HG02840 (cell line): ENCODE measurements around the gene RHBG.

Experiments
- ATAC-seq: cut with Tn5 transposase; IDR thresholded peaks from one replicate; pipeline ENCODE4 v1.9.1; 2021; ENCODE audit warnings: mild to moderate bottlenecking, moderate library complexity, moderate number of reproducible peaks; ENCODE audit not compliant: unreplicated experiment, low FRiP score

Gene RHBG

DNA sequence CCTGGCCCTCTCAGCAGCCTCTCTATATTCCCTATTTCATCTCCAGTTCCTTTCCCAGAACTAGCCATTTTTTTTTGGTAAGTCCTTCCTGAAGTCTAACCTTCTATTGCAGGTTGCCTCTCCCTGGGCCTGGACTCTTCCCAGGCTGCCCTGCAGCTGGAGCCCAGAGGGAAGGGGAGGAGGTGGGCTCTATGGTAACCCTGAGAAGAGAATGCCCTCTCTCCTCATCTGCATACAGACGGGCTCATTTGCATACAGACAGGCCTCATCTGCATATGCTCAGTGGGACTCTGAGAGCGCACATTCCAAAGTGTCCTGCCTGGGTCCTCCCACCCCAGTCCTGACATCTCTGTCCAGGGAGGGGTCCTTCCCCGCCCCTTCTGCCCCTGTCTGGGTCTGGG lies 32.7 kb downstream of the RHBG start:
- ATAC-seq, result no peak

DNA sequence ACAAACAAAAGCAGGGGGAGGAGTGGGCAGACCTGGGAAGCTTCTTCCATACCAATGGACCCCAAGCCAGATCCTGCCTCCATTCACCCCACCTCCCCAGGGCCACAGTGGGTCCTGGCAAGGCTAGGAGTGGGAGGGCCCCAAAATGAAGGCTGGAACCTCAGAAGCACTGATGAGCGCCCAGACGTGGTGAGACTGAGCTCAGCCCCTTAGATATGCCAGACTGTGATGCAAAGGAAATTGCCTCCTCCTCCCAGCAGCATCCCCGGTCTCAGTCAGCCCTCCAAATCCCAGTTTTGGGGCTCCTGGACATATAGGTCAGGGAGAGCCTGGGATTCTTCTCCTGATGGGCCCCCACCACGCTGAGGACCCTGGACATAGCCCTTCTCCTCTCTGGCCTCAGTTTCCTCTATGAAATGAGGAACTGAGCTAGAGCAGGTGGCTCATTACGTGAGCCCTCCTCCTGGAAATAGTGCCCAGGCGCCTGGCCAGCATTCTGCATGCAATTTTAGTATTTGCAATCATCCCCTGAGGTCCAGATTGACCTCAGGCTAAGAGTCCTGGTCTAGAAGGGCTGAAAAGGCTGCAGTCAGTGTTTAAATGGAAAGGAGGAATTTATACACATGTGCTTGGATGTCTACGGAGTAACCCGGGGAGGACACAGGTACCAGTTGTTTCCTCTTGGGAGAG lies 33.5 kb downstream of the RHBG start:
- ATAC-seq, result no peak

DNA sequence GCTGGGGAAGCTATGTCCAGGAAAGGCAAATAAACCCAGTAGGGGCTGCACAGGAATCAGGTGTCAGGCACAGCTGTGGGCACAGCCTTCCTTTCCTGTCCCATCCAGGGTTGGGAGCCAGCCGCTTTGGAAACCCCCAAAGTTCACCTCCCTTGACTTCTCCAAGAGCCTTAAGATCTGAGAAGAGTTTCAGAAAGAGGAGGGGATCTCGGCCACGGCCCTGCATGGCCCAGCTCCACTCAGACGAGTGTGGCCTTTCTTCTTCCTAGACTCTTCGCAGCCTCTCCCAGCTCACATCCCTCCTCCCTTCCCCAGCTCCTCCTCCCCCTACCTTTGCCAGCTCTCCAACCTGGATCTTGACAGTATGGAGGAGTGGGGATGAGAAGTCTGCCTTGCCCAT lies 36.7 kb downstream of the RHBG start:
- no peak for ATAC-seq

DNA sequence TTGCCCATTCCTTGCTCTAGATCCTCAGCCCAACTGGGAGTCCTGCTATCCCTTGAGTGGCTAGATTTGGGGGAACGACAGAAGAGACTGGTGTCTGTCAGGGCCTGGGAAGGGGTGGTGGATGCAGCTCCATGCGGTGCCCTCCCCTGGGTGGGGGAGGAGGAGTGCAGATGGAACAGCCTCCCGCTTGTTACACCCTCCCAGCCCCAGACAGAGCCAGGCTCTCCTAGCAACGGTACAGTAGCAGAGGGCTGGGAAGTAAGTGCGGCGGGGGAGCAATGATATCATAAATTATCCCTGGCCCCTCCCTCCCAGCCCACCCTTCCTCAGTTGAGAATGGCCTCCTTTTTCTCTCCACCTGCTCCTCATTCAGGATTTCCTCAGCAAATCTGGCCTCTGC lies 37.2 kb downstream of the RHBG start:
- no peak for ATAC-seq

DNA sequence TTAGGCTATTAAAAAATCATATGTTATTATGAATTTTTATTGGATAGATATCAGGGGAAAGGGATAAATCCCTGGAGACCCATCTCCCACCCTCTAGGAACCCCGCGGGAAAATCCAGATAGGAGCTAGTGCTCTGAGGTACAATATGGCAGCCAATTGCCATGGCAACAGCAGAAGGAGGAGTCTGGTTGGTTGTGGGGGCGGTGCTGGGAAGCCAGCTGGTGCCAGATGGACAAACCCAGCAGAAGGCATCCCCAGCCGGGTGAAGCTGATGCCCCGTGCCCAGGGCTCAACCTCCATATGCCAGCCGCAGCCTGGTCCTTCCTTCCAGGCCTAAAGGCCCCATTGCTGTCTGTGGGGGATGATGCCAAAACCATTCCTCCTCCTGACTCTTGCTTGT lies 38.3 kb downstream of the RHBG start:
- no peak for ATAC-seq

DNA sequence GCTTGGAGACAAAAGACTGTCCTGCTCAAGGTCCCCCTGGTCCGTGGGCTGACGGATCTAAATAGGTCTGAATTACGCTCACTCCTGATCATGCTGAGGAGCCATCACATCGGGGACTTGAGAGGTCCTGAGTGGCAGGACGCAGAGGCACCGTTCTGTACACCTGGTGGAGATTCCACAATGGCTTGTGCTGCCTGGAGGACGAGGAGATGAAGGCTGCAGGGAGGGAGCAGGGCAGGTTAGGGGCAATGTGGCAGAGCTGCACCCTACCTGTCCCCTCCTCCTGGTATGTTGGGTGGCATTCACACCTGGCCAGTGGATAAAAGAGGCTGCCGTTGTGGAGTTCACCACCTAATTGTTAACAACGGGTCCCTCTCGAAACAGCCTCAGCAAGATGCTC lies 38.7 kb downstream of the RHBG start:
- ATAC-seq, result no peak

DNA sequence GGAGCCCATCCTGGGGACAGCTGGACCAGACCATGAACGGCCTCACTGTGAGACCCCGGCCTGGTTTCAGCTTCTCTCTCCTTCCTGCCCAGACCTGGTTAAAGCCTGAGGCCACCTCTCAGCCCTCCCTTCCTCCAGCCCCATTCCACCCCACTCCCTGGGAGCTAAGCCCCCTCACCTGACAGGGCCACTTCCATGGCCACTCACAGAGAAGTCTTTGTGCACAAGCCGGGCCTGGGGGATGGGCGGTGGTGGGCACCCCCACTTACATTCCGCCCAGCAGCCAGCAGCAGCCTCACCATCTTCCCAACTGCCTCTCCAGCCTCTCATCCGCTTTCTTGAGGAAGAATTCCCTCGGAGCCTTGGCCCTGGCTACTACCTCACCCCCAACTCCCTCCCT lies 40.4 kb downstream of the RHBG start:
- no peak for ATAC-seq

DNA sequence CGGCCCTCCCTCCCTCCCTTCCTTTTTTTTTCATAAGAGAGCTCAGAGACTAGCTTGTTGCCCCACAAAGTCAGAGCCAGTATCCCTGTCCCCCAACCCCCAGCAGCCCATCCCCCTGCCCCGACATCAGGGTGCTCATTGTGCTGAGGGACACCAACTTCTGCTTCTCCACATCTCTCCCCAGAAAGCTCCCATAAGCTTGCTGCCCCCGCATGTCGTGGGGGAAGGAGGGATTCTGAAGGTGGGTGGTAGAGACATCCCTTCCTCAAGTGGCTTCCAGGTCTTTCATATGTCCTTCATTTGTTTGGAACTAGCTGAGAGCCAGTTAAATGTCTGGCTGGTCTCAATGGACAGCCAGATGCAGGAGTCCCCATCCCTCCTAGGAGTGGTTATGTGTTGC lies 41.2 kb downstream of the RHBG start:
- no peak for ATAC-seq

DNA sequence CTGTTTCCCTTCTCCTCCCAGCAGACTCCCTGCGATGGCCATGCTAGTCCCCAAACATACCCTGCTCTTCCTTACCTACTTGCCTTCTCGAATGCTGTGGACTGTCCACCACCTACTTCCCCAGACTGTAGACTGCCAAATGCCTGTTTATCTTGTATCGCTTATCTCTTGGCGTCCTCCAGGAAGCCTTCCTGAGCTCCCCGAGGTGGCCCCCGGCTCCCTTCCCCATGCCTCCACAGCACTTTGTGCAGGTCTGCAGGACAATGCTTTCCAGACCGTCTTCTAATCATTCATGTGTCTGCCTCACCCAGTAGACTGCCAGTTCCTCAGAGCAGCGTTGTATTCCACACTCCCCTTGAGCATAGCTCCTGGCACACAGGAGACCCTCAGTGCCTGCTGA lies 41.7 kb downstream of the RHBG start:
- no peak for ATAC-seq

DNA sequence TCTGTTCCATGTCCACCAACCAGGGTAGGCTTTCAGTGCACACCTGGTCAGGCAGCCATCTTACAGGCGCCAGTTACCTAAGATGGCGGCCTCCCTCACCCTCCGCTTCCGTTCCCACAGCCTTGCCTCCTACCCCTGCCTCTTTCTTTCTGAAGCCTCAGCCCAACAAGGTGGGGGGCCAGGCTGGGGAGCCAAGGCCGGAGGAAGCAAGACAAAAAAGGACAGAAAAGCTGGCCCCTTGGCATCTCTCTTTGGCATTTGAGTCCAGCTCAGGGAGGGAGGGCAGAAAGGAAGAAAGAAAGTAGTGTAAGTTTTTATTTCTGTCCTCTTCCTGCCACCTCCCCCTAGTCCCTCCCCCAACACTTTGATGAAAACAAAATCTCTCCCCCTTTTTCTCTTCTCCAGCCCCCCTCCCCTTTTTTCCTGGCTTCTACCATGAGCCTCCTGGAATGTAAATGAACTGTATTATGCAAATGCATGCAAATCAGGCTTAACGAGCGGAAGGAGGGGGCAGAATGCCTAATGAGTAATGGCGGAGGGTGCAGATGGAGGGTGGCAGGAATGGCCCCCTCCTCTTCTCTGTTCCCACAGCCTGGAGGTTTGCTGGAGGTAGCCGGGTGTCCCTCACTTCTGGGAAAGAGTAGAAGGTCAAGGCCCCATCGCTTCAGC lies 43.8 kb downstream of the RHBG start:
- no peak for ATAC-seq

DNA sequence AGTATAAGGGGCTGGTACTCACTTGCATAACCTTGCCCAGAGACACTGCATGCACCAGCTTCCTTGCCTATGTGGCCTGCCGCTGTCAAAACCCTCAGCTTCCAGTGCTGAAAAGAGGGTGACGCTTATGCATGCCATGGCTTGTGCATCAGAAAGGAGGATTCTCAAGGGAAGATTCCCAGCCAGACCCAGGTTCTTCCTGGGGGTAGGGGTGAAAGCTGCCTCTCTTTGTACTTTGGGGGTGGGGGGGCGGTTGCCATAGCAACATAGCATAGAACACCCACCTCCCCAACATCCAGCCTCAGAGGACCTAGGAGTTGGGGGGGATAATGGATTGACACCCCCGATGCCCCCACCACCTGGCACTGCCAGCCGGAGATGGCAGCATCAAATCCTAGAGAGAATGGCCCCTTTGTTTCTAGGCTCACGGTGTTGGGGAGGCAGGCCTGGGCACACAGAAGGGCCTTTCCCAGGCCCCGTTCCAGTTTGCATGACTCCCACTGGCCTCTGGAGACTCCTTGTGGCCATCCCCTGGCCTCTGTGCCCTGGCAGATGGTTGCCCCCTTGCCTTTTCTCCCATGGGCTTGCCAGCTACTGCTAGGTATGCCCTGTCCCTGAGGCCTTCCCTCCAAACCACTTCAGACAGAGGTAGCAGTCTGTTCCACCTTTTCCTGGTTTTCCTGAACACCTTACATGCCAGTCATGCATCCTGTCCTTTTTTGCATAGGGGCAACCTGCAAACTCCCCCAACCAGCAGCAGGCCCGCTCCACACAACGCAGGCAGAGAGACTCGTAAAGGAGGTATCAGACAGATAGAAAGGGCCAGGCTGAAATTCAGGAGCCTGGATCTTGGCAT lies 44.6 kb downstream of the RHBG start:
- no peak for ATAC-seq

DNA sequence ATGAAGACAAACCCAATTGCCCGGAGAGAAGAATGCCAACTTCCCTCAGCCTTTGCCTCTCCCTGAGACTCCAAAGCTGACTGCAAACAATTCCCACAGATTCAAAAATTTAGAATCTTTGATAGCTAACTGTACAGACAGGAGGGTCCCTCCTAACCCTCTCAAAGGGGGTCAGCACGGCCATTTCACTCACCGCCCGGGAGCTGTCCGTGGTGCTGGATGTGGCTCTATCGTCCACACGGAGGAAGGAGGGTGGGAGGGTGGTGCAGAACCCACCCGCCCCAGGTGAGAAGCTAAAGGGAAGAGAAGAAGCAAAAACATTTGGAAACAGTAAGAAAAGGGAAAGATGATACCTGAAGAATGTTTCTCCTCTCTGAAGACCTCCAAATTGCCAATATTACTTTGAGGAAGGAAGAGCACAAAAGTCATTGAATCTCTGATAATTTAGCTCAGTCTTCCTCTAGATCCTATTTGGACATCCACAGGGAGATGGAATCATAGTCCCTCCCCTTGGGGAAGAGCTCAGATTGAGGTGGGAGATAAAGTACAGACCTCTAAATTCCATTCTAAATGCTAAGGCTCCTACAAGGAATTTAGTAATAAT lies 45.6 kb downstream of the RHBG start:
- no peak for ATAC-seq

DNA sequence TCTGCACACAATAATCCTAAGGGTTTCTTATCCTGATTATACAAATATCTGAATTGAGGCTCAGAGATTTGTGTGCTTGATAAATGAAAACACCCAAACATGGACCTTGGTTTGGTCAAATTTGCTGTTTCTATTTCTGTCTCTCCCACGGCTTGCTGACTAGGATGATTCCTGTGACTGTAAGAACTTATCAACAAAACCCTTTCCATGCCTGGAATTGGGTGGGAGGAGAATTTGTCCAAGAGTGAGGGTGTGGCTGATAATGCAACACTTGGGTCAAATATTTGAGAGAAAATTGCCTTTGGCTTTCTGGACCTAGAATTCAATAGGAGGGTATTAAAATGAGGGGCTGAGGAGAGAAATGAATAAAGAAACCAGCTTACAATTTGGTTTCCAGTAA lies 48.0 kb downstream of the RHBG start:
- ATAC-seq, result no peak

DNA sequence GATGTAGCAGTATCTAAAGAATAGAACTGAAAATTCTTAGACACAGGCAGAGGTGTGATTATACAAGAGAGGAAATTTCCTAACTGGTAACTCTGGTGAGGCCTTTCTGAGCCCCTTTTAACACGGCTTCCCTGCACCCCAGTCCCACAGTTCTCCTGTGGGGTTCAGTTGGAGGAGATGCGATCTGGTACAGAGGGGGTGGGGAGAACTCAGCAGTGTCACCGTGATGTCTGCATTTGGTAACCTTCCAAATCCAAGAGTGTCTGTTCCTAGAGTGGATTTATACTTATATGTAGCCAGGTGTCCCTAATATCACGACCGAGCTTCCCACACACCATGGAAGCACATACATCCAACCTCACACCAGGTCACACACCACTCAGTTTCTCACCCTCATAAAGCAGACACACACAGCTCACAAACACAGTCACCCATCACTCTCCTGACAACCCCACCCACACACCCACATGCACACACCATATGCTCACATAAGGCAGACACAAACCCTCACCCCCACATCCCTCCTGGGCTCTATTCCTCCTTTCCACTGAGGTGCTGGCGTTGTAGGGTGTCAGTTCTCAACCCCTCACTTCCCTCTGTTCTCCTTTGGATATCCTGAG lies 48.5 kb downstream of the RHBG start:
- no peak for ATAC-seq

DNA sequence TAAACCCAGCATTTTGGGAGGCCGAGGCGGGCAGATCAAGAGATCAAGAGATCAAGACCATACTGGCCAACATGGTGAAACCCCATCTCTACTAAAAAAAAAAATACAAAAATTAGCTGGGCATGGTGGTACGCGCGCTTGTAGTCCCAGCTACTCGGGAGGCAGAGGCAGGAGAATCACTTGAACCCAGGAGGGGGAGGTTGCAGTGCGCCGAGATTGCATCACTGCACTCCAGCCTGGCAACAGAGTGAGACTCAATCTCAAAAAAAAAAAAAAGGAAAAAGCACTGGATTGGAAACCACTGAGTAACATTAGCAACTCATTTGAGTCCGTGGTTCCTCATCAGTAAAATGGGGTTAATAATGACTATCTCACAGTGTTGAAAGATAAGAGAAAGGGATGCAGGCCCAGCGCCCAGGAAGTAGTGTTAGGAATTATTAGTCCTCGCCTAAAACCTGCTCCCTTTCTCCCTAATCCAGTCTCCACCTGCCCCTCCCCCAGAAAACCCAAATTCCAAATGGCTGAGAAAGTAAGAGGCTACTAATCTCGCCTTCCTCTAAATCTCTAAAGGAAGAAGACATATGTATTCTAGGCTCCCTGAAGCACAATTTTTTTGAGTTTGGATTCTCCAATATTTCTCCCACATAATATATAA lies 49.5 kb downstream of the RHBG start:
- ATAC-seq, result no peak

DNA sequence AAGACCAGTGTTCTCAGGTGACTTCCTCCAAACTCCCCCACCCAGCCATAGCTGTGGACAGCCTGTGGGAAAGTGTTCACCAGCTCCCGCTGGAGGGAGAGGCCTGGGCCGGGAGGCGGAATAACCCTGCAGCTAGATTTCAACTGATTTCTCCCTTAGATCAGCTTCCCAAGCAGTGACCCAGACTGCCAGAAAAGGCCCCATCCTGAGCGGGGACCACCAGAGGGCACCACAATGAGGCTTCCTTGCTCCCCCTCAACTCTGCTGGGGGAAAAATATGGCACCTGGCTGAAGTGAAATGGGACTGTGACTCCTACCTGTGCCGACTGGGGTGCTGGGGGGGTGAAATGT lies 50.8 kb downstream of the RHBG start:
- ATAC-seq, result no peak

DNA sequence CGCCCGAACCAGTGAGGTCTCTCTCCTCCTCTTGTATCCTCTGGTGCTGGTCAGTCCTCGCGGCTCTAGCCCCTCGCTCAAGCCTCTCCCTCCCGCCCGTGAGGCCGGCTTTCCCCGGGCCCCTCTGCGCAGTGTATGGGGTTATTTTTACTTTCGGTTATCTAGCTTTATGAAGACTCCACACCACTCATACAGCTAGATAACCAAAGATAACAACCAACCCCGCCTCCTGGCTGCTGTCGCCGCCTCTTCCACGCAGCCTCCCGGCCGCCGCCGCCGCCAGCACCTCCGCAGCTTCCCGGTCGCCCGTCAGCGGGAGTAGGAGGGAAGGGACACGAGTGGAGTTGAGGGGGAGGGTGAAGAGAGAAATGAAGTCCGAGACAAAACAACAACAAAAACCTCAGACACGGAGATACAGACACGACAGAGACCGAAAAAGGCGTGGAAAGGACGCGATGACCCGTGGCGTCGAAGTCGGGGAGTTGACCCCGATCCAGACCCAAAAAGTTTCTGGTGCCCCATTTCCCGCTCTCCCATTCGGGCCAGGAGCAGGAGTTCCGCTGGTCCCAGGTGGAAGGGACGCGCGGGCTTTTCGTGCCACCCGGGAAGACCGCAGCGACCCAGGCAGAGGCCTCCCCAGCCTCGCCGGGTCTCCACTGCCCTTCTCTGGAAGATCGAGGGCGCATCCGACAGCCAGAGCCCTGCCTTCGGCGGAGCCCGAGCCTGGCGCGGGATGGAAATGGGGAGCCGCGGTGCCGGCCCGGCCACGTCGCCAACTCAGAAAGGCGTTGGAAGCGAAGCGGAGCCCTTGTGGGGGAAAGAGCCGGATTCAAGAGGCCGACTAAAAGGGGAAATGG lies 51.4 kb downstream of the RHBG start:
- no peak for ATAC-seq

DNA sequence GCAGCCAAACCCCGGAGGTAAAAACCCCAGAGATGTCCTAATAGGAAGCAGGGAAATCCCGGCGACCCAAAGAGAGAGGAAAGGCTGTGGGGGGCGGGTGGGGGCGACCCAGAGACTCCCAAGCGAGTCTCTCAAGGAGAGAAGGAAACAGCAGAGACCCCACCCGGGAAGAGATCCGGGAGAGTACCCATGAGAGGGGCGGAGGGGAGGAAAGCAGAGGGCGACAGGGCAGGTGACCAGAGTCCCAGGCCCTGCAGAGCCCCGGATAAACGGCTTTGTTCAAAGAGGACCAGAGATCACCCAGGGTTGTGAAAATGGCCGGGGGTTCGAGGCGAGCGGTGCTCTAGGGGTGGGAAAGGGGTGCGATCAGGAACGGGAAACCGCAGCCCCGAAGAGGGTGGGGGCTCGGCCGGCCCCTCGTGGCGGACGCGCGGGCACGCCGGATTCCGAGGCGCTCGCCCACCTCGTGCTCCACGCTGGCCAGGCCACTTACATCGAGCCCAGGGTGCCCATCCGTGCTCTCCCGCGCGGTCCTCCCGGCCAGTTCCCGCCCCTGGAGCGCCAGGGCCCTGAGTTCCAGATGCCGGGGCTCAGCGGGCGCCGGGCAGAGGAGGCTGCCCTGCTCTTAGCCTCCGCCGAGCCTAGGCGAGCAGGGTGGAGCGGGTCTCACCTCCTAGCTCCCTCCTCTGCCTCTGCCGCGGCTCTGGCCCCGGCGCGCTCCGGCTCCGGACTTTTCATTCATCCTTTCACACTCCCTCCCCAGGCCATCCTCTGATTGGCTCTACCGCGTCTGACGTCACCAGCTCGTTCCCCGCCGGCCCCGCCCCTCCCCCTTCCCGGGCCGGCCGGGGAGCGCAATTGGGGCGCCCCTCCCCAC lies 52.3 kb downstream of the RHBG start:
- peak; percentile 55 for ATAC-seq
